GM19372 (cell line): ENCODE results near the gene SLX9.

Experiments
- ATAC-seq: cut with Tn5 transposase; IDR thresholded peaks from one replicate; pipeline ENCODE4 v1.9.1; 2021; ENCODE audit warnings: mild to moderate bottlenecking, low read depth, moderate library complexity; ENCODE audit not compliant: unreplicated experiment

SLX9 gene

DNA sequence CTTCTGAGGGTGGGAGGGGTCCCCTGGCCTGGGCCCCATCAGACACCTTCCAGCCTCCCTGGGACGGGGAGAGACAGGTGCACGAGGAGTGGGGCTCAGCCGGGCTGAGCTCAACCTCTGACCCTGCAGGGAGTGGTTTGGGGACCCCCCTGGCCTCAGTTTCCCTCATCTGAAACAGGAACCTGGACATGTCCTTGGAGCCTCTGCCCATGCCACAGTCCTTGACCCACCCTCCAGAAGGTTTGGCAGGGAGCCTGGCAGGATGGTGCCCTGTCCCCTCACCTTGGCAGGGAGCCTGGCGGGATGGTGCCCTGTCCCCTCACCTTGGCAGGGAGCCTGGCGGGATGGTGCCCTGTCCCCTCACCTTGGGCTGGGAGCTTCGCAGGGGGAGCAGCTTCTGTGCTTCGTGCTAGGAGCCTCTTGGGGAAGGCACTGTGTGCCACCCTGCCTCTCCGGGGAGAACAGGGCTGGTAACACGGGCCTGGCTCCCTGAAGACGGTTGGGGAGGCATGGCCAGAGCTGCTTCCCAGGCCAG is 58.3 kb downstream of the SLX9 start:
- no peak for ATAC-seq

DNA sequence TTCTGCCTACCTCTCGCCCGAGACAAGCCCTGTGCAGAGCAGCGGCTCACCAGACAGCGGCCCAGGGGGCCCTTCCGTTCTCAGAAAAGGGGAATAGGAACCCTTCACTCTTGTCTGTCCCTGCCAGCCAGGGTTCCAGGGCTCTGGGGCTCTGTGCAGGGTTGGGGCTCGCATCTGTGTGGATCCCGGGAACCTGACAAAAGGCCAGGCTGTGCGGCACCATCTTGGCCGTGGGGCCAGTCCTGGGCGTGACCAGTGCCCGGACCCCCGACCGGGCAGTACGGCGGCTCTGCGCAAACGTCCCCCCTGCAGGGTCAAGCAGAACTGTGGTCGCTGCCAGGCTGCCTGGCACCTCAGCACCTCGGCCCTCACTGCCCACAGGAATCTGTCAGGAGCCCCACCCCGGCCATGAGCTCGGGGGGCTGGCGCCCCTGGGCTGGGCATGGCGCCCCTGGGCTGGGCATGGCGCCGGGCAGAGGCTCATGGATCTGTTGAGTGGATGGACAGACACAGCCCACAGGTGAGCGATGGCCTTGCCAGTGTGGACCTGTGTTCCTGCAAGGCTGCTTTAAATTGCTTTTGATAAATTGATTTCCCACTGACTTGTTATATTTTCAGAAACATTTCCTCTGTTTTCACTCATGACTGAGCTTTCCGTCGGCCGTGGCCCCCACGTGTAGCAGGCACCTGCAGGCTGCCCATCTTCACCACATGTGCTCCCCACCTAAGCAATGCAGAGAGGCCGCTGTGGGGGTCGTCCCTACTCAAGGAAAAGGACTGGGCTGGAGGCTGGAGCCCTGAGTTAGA is 59.0 kb downstream of the SLX9 start:
- no peak for ATAC-seq

DNA sequence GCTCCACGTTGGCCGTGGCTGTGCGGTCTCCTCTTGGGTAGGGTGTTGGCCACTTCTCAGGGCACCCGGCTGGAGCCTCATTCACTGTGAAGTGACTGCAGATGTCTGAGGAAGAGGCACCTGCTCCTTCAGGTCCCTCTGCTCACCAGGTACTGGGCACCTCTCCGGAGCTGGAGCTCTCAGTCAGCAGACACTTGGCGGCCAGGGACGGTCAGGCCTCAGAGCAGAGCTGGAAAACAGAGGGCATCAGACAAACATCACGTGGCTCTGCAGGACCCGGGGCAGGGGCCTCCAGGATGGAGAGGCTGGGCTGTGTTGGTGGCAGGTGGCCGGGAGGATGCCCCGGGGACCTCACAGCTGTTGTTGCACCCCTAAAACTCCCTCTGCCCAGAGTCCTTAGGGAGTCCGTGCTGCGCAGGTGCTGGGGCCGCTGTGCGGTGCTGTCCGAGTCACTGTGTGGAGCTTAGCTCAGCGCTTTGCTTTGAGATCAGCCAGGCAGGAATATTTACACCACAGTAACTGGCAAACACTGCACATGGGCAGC is 59.7 kb downstream of the SLX9 start:
- no peak for ATAC-seq

DNA sequence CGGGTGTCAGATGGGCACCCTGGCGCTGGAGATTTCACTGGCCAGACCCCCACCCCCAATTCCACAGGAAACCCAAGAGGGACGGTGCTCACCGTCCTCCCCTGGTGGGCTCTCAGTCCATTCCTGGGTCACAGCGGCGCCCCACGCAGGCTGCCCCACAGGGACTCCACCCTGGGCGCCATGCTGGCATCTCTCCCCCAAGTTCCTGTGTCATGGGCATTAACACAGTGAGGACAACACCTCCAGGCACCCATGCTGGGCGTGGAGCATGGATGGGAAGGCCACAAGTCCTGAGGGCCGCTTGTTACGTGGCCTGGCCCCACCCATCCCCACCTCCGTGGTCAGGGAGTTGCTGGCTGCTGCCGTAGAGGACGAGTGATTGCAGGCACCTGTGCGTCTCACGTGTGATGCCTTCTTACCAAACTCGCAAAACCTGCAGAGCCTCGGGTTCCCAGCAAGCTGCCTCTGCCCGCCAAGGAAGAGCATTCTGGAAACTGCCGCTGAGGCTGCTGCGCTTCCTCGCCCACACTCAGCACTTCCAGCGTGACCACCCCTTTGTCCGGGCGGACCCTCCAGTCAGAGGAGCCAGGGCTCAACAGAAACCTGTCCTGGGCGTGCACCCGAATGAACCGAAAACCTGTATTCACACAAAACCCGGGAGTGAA is 60.3 kb downstream of the SLX9 start:
- ATAC-seq, result no peak

DNA sequence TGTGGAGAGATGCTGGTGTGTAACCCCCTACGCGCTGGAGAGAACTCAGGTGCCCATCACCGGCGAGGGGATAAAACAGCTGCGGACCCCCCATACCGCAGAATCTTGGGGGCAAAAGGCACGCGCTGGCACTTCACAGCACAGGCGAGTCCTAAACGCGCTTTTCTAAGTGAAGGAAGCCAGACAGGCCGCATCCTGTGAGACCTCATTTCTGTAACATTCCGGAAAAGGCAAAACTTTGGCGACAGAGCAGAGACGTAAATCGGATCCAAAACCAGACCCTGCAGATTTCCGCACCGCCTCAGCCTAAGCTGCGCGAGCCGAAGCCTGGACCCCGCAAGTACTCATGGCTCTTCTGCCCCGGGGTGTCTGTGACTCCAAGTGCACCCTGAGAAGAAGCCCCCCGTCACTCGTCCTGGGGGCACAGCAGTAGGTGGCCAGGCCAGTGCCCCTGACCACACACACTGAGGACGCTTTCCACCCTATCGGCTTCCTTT is 60.9 kb downstream of the SLX9 start:
- ATAC-seq, result no peak

DNA sequence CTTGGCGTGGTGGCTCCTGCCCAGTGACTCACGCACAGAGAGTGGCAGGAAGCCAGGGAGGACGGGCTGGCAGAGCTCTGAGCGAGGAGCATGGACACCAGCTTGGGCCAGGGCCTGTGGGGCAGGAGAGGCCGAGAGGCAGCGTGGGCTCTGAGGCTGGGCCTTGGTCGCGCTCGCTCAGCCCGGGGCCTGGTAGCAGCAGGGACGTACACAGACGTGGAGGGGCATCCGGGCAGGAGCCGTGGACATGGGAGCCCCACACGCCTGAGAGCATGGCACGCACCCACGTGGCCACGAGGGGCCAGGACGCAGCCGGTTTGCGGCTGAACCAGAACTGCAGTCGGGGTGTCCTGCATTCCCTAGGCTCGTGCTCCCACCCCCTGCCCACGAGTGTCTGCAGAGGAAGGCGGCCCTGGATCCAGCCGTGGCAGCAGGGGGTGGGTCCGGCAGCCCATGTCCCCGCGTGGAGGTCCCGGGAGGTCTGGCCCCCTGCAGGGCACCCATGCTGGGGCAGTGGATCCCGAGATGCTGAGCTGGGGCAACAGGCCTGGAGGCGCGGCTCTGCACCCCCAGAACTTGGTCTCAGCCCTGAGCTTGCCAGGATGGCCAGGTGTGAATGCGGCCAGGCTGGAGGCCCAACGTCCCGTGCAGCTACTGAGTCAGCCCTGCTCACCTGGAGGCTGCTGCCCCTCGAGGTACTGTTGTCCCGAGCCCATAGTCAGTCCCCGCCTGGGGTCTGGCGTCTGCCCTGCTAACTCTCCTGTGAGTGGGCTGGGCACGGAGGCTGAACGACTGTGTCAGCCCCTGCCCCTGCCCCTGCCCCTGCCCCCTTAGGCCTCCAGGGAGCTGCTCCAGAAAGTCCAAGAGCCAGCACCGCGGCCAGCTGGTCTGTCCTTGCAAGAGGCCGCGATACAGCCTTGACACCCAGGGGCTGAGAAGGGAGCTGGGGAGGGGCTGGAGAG is 61.6 kb downstream of the SLX9 start:
- ATAC-seq, result no peak

DNA sequence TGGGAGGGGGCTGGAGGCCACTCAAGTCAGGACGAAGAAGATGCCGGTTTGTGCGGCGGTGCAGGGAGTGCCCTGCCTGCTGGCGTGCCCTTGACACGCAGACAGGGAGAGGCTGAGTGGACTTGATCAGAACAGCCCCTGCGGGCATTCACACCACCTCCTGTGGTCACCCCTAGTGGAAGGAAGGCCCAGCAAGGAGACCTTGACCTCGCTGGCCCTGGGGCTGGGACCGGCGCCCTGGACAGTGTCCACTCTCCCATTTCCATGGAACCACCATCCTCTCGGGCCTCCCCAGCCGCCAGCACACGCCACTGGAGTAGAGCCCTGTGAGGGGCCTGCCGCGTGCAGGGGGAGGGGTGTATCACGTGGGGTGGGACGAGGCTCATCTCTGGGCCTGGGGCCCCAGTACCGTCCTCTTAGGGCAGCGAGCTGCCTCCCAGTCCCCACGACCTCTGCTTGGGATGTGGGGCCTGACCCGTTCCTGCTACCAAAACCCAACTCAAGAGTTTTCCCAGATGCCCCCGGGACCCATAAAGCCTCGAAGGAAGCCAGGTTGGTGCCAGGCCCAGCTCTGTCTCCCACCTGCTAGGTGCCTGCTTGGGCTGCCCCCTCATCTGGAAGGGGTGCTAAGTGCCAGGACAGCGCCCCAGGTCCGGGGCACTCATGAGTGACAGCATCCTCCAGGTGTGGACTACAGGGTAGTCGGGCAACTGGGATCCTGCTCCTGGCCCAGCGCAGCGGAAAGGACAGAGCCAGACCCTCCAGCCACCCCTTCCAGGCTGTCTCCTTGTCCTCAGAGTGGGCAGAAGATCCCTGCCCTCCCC is 62.8 kb downstream of the SLX9 start:
- no peak for ATAC-seq

DNA sequence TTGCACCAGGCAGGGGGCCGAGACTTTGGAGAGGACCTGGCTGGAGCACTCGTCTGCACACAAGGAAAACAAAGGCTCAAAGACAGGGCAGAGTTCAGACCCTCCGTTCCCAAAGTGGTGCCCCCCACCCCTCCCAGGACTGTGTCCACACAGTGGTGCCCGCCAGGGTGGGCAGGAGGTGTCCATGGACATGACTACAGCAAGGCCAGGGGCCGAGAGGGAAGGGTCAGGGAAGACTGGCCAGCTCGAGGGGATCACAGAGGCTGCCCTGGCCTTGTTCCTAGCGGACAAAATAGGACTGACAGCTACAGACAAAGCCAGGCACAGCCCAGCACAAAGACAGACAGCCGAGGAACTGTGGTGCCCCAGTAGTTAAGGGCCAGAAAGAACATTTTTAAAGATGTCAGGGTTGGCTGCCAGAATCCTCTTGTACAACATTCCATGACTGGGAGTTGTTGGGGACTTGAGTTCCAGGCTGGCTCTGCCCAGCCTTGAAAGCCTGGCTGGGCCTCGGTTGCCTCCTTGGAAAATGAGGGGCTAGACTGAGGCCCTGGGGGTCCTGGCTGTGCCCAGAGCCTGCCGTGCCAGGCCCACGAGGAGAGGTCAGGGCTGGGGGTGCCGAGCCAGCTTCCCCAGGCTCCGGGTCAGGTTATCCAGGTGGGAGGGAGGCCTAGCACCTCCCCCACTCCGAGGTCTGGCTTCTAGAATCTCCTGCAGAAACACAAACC is 63.7 kb downstream of the SLX9 start:
- no peak for ATAC-seq

DNA sequence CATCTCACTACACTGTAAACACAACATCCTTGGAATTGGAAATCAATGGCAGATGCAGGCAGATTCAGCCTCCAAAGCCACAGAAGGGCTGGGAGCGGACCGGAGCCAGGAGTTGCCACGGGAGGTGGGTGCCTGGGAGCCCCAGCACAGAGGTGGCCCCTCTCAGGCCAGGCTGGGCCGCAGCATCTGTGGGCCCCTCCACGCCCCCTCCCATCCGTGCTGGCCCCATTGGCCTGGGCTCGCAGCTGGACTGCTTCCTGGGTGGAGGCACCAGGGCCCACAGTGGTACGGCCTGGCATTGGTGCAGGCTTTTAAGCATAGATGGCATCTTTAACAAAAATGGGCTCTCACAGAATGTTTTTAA is 64.2 kb downstream of the SLX9 start:
- ATAC-seq, result no peak

DNA sequence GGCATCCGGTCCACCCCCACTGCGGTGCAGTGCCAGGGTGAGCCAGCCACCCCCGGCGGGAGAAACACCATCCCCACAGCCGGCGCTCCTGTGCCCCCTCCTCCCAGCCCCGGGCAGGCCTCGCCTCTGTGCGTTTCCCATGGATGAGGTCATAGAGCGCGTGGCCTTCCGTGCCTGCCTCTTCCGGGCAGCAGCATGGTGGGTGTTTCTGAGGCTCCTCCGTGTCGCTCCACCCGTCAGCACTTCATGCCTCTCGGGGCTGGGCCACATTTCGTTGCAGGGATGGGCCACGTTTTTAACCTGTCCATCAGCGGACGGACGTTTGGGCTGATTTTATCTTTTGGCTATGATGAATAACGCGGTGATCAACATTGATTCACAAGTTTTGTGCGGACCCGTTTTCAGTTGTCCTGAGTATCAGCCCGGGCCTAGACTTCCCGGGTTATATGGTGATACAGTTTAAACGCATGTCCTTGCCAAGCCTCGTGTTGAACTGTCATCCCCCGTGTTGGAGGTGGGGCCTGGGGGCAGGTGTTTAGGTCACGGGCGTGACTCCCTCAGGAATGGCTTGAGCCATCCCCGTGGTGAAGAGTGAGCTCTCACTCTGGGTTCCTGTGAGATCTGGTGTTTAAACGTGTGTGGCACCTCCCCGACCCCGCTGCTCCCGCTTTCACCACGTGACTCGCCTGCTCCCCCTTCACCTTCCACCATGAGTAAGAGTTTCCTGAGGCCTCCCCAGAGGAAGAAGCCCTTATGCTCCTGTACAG is 64.8 kb downstream of the SLX9 start:
- ATAC-seq, result no peak

DNA sequence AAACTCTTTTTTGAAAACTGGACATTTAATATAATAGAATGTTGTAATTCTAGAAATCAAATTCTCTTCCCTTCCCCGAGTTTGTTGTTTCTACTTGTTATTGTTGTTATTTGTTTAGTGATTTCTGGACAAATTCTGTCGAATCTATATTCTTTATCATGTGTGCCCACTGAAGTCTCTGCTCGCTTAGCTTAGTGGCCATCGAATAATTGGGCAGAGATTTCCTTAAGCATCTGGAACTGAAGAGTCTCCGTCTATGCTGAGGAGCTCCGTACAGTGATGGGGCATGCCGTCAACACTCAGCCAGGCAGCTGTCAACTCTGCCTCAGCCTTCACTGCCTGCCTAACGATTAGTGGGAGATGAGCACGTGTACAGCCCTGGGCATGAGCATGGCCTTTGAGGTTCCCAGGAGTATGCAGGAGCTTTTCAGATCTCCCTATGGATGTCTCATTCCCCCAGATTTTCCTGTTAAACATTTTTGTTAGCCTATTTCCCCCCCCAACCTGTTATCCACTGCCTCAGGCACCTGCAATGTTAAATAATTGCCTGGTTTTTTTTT is 66.8 kb downstream of the SLX9 start:
- ATAC-seq, result no peak

DNA sequence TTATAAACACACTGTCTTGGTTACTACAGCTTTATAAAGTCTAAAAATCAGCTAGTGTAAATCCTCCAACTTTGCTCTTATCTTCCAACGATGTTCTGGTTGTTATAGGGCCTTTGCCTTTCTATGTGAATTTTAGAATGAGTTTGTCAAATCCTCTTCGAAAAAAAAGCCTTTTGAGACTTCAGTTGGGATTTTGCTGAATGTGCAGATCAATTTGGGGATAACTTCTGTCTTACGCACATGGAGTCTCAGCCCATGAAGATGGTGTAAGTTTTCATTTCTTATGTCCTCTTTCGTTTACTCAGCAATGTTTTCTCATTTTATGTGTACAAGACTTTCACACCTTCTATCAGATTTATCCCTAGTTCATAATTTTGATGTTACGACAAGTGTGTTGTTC is 69.8 kb downstream of the SLX9 start:
- ATAC-seq, result no peak

DNA sequence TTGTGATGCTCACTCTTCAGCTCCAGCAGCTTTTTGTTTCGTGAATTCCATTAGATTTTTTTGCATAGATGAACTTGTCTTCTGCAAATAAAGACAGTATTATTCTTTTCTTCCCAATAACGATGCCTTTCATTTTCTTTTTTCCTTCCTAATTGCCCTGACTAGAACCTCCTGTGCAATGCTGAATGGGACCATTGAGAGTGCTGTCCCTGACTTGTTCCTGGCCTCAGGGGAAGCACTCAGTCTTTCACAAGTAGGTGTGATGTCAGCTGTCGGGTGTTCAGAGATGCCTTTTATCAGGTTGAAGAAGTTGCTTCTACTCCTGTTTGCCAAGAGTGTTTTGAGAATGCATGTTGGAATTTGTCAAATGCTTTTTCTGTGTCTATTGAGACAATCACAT is 70.3 kb downstream of the SLX9 start:
- no peak for ATAC-seq

DNA sequence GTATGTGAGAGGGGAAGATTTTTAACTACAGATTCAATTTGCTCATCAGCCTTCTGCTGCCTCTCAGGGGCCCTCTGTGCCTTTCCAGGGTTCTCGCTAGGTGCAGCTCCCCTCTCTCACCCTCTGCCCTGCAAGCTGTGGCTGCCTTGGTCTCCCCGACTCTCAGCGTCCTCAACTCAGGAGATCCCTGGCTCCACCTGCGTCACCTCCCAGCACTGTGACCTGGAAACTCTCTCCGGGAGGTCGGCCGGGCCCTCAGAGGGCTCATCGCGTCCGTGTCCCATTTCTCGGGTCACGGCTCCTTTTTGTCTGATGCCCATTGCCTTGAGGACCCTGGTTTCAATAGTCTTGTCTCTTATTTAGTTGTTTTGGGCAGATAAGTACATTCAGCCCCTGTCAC is 71.0 kb downstream of the SLX9 start:
- no peak for ATAC-seq

DNA sequence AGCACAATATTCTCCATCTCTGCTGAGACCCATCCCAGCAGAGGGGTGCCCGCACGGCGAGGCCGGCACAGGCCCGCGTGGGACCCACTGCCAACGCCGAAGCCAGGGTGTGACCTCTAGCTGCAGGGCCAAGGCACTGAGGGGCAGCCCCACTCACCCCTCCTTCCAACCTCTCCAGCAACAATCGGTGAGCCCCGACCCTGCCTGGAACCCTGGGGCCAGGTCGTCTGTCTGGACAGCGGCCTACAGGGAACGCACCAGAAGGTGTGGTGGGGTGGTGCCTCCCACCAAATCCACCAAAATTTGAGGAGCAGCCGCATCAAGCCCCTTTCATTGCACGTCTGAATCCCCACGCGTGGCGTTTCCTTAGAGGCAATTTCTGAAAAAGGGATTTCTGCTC is 71.6 kb downstream of the SLX9 start:
- ATAC-seq, result no peak

DNA sequence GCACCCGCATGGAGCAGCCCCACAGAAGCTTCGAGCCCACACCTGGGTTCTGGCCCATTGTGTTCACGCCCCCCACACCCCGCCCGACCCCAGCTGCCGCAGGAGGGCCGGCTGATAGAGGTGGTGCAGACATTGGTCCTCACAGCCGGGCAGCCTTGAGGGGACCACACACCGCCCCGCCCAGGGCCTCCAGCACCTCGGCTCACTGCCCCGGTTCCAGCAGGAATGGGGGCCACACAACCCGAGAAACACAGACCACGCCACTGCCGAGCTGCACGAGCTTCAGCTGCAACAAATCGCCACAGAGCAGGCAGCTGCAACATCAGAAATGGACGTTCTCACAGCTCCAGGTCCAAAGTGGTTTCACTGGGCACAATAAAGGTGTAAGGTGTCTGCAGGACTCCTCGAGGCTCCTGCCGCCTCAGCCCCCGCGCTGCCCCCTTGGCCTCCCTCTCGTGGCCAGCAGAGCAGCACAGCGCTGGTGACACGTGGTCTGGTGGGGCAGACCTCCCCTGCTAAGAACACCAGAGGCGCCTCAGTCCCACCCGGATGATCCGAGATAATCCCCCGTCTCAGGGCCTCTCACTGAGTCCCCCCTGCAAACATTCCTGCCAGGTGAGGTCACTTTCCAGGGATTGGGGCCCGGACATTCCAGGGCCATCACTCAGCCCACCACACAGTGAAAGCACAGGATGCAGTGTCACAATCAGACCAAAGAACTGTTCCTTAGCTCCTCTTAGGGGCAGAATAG is 72.3 kb downstream of the SLX9 start:
- no peak for ATAC-seq

DNA sequence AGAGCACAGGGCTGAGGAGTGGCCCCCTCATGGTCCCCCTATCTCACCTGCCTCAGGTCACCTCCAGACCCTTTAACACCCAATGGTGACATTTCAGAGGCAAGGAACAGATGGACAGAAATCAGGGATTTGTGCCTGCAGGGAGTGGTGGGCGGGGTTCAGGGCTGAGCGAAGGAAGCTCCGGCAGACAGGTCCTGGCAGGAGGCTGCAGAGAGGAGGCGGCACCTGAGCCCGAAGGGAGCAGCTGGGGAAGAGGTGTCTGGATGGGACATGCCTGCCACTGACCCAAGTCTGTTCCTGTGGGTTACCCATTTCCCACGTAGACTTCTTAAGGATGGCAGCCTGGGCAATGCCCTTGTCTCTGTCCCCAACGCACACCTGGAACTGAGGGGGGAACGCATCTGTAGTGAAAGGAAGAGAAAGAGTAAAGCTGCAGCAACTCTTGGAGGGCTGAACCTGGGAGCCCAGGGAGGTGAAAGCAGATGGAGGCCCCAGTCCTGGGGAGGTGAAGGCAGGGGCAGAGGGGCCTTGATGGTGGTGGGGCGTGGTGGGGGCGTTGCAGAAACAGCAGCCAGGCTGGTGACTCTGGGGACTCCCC is 72.9 kb downstream of the SLX9 start:
- ATAC-seq, result no peak
